Mammary epithelial cell (primary cell): ENCODE measurements around the gene IFNG.

Source experiments
- CTCF ChIP-seq, 2 donors: IDR thresholded peaks in 1 of 2; conservative IDR thresholded peaks in 1 of 2; 2 replicates each; pipeline ENCODE4 v1.5.1; 2011 to 2012; ENCODE audit warnings: inconsistent platforms in 2 of 2, low read length in 2 of 2, mild to moderate bottlenecking in 2 of 2, control low read depth in 1 of 2, low read depth in 1 of 2; ENCODE audit not compliant: insufficient read depth in 1 of 2; ENCODE audit errors: extremely low read depth in 1 of 2
- EZH2 ChIP-seq: IDR thresholded peaks from 2 replicates; pipeline ENCODE4 v1.6.1; 2012; ENCODE audit warnings: low read length, inconsistent platforms, borderline replicate concordance

GRCh38 chr12:68148261-68148951 lies 11.1 kb downstream of the IFNG start:
- TF ChIP-seq CTCF (conservative IDR thresholded peaks at IDR 0.05 in 1 of 2, IDR thresholded peaks at IDR 0.05 in 1 of 2; ENCODE audit: extremely low read depth in 1 of 2, insufficient read depth in 1 of 2, low read depth in 1 of 2, low read length in 2 of 2) (no peak), EZH2 (no peak)
